ENCODE results near the gene SLC50A1. TPM values are rescaled to one million over a fixed set of nuclear protein-coding genes. Genes with fewer than 3 reads are reported as not detected.
"Not testable (repeated sequence)": the region's sequence is repeated elsewhere in the genome, so short reads cannot be mapped to it uniquely, and the experiment has no call there.

SLC50A1 gene
- total RNA-seq, 1 donor from 2014 or later, result 42.6 TPM

- no peak for TF ChIP-seq CTCF (IDR thresholded peaks at IDR 0.05)
- Histone ChIP-seq H3K27me3 (ENCODE audit: low read depth) (no peaks in the 10 kb centered on the region), H3K4me1 (no peaks in the 10 kb centered on the region), H3K4me3 (no peak overlapping the region), H3K27ac (no peak overlapping the region), H3K36me3 (no peaks in the 10 kb centered on the region), H3K9me3 (no peaks in the 10 kb centered on the region)
- DNase-seq, result no peak
- ATAC-seq, result no peak
- intact Hi-C loops (cut with DNase I), result no loop called here
These were observed 18.0 kb upstream of the SLC50A1 start for GRCh38 chr1:155117610-155118009.

- ATAC-seq; H3K4me3 ChIP-seq; H3K36me3 ChIP-seq; H3K9me3 ChIP-seq; H3K4me1 ChIP-seq; intact Hi-C loops (cut with DNase I); H3K27me3 ChIP-seq (ENCODE audit: low read depth); DNase-seq; H3K27ac ChIP-seq: not testable (repeated sequence)
These were observed 17.6 kb upstream of the SLC50A1 start for GRCh38 chr1:155118090-155118489.

GRCh38 chr1:155120253-155120652, 15.4 kb upstream of the SLC50A1 start:
- intact Hi-C loops (cut with DNase I), result no loop called here
- Histone ChIP-seq H3K27ac (peak overlapping the region; percentile 64), H3K27me3 (ENCODE audit: low read depth) (no peaks in the 10 kb centered on the region), H3K4me1 (peaks cover 19% of the 10 kb centered on the region), H3K4me3 (no peak overlapping the region), H3K9me3 (no peaks in the 10 kb centered on the region), H3K36me3 (no peaks in the 10 kb centered on the region)
- no peak for ATAC-seq
- no peak for TF ChIP-seq CTCF (IDR thresholded peaks at IDR 0.05)
- DNase-seq, result no peak

- no peak for DNase-seq
- H3K27me3 ChIP-seq (ENCODE audit: low read depth), result peaks cover 6% of the 10 kb centered on the region
- intact Hi-C loops (cut with DNase I), result no loop called here
- H3K36me3 ChIP-seq, result no peaks in the 10 kb centered on the region
- H3K9me3 ChIP-seq, result no peaks in the 10 kb centered on the region
- TF ChIP-seq CTCF (IDR thresholded peaks at IDR 0.05), result no peak
- peak overlapping the region; percentile 64 for H3K27ac ChIP-seq
- peak; percentile 41 to 67 for ATAC-seq
- H3K4me1 ChIP-seq, result peaks cover 29% of the 10 kb centered on the region
- H3K4me3 ChIP-seq, result no peak overlapping the region
These were observed 14.4 kb upstream of the SLC50A1 start for GRCh38 chr1:155121249-155121648.

- no peak overlapping the region for H3K4me3 ChIP-seq
- H3K4me1 ChIP-seq, result peaks cover 40% of the 10 kb centered on the region
- no peak for ATAC-seq
- intact Hi-C loops (cut with DNase I), result no loop called here
- H3K27me3 ChIP-seq (ENCODE audit: low read depth), result peaks cover 7% of the 10 kb centered on the region
- H3K9me3 ChIP-seq, result no peaks in the 10 kb centered on the region
- H3K36me3 ChIP-seq, result no peaks in the 10 kb centered on the region
- no peak overlapping the region for H3K27ac ChIP-seq
- no peak for DNase-seq
- no peak for TF ChIP-seq CTCF (IDR thresholded peaks at IDR 0.05)
These were observed 13.3 kb upstream of the SLC50A1 start for GRCh38 chr1:155122308-155122707.

GRCh38 chr1:155123801-155124200, 11.9 kb upstream of the SLC50A1 start:
- H3K27ac ChIP-seq, result peak overlapping the region; percentile 91
- peaks cover 13% of the 10 kb centered on the region for H3K27me3 ChIP-seq (ENCODE audit: low read depth)
- intact Hi-C loops (cut with DNase I), result no loop called here
- no peaks in the 10 kb centered on the region for H3K36me3 ChIP-seq
- DNase-seq (no peak), ATAC-seq (no peak)
- H3K9me3 ChIP-seq, result no peaks in the 10 kb centered on the region
- H3K4me3 ChIP-seq, result no peak overlapping the region
- peaks cover 53% of the 10 kb centered on the region for H3K4me1 ChIP-seq
- TF ChIP-seq CTCF (IDR thresholded peaks at IDR 0.05), result no peak
